ENCODE data around the gene PVALEF. TPM values are rescaled to one million over a fixed set of nuclear protein-coding genes. Genes with fewer than 3 reads are reported as not detected.

PVALEF gene
- total and polyA plus RNA-seq, 2 of the 13 experiments (the other 11 are each of a cell fraction or from before 2014, with no cell fraction given) = 0.18 TPM

DNA sequence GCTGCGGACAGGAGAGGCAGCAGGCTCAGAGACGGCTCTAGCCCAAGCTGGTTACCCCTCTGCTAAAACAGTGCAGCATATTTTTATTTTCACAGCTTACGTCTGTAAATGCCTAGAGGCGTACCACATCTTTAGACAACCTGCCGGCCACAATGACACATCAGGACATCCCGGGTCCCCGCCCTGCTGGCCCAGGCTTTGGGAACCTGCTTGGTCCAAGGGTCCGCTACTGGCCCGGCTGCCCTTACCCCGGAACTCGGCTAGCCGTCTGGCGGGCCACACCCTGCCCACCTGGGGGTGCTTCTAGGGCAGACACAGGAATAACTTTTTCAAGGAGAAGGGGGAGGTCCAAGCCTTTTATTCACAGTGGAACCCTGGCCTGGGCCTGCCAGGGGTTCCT lies 53.2 kb downstream of the PVALEF start (continued):
- TF ChIP-seq ARID5B (CRISPR knock-in tag; IDR thresholded peaks at IDR 0.05) (no peak), ZNF101 (CRISPR knock-in tag; IDR thresholded peaks at IDR 0.05; ENCODE audit: borderline replicate concordance, low read depth) (no peak), KLF9 (CRISPR knock-in tag; IDR thresholded peaks at IDR 0.05; ENCODE audit: low read depth) (no peak), NPAS2 (CRISPR knock-in tag; IDR thresholded peaks at IDR 0.05; ENCODE audit: borderline replicate concordance) (no peak), SOX5 (CRISPR knock-in tag; IDR thresholded peaks at IDR 0.05; ENCODE audit: borderline replicate concordance) (no peak), ISX (CRISPR knock-in tag; conservative IDR thresholded peaks at IDR 0.05) (no peak)

DNA sequence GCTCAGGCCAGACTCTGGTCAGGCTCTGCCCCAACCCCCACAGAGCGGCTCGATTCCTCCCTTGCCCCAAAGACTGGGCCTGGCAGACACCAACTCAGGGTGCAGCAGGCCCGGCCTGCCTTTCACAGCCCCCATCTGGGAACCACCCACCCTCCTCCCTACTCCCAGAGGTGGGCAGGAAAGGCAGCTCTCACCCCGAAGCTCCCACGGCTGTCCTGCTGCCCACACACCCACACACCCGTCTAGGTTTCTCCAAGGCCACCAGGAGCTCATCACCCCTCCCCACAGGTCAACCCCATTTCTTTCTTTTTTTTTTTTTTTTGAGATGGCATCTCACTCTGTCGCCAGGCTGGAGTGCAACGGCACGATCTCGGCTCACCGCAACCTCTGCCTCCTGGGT lies 53.7 kb downstream of the PVALEF start:
- Histone ChIP-seq H3K4me2 (ENCODE audit: low read depth, low read length) (no peak overlapping the region), H3K9me3 (ENCODE audit: low read length) (no peaks in the 10 kb centered on the region), H3K4me3 (replicated peaks in 1 of 3; ENCODE audit: insufficient read depth in 1 of 3, low read depth in 2 of 3, low read length in 3 of 3) (no peak overlapping the region), H4K20me1 (ENCODE audit: insufficient read depth, low read length) (no peaks in the 10 kb centered on the region; the same call in 1 of the 2 replicates), H2AFZ (ENCODE audit: low read length) (no peak overlapping the region), H3K4me1 (ENCODE audit: insufficient read depth, low read length) (peaks cover 18% of the 10 kb centered on the region), H3K27ac (ENCODE audit: extremely low read length, insufficient read depth, low read length) (no peak overlapping the region), H3K27me3 (ENCODE audit: control insufficient read depth in 1 of 2, insufficient read depth in 2 of 2, low read length in 2 of 2) (no peaks in the 10 kb centered on the region), H3K9ac (ENCODE audit: insufficient read depth, low read depth, low read length) (no peak overlapping the region), H3K36me3 (replicated peaks in 1 of 2; ENCODE audit: control insufficient read depth in 1 of 2, insufficient read depth in 2 of 2, low read length in 2 of 2) (peaks cover 10 to 15% of the 10 kb centered on the region in 2 experiments; a peak in 4 of 5 replicates), H3K79me2 (ENCODE audit: insufficient read depth, low read length) (peaks cover 12% of the 10 kb centered on the region)
- FAIRE-seq (no peak), DNase-seq (ENCODE audit: low spot score) (no peak), ATAC-seq (no peak)
- BruUV-seq (replicated peaks) = no TSS peak
- in situ Hi-C loops (cut with HindIII; ENCODE audit: extremely low pct_ligation_motif_present, low pct_unique_long_range_greater_than_20kb) = no loop called here
- intact Hi-C loops (cut with micrococcal nuclease; ENCODE audit: unreplicated experiment) = no loop called here
- no peak for TF ChIP-seq ZBTB42 (CRISPR knock-in tag; IDR thresholded peaks at IDR 0.05)
- TF ChIP-seq, protein P1, sequence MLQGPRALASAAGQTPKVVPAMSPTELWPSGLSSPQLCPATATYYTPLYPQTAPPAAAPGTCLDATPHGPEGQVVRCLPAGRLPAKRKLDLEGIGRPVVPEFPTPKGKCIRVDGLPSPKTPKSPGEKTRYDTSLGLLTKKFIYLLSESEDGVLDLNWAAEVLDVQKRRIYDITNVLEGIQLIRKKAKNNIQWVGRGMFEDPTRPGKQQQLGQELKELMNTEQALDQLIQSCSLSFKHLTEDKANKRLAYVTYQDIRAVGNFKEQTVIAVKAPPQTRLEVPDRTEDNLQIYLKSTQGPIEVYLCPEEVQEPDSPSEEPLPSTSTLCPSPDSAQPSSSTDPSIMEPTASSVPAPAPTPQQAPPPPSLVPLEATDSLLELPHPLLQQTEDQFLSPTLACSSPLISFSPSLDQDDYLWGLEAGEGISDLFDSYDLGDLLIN (CRISPR knock-in tag; IDR thresholded peaks at IDR 0.05; ENCODE audit: borderline replicate concordance) = no peak
- no peak for TF ChIP-seq SAP130 (CRISPR knock-in tag; IDR thresholded peaks at IDR 0.05; ENCODE audit: low read depth)
- no peak for TF ChIP-seq NFIC (IDR thresholded peaks at IDR 0.05; ENCODE audit: low read length)
- no peak for TF ChIP-seq ZNF274 (CRISPR knock-in tag; IDR thresholded peaks at IDR 0.05)
- ChIA-PET CTCF (ENCODE audit: low intra/inter-chr PET ratio, low total read pairs) (no interaction called here), POLR2A (no interaction called here)
- WGBS (ENCODE audit: low lambda C conversion rate) = 91% methylated on average over 11 of the region's 11 CpGs
